Measurements from ENCODE around the gene TLR10.

DNA sequence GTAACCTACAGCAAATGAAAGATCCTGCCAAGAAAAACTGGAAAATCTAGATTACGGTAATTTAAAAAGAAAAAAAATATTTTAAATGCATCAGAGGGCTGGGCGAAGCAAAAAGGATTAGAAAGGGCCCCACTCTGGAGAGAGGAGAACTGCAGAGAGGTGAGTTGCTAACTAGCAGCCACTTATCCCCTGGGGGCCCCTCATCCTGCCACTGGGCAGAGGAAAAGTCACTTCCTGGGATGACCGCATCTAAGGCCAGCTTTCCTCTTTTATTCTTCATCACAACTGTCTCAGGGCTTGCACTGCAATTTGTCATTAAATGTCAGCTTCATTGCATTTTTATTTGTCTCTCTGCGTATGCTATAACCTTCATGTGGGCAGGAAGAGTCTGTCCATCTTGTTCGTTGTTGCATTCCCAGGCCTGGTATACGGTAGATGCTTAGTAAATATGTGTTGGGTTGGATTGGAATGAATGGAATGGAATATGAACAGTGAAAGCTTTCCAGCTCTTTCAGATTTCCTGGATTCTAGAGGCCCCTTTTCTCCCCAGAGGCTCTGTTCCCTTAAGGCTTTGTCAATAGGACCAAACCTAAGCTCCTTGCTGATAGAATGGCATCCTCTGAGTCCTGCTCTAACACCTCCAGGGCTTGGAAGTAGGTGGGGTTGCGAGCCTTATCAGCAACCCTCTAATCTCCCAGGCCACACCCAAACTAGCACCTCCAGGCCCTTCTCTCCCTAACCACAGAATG is 58.9 kb downstream of the TLR10 start:
- TF ChIP-seq ZSCAN30 (CRISPR knock-in tag; IDR thresholded peaks at IDR 0.05) (no peak), CTCF (CRISPR knock-in tag; IDR thresholded peaks at IDR 0.05) (no peak), NR2C2 (CRISPR knock-in tag; IDR thresholded peaks at IDR 0.05; ENCODE audit: borderline replicate concordance) (no peak), HNRNPH1 (optimal IDR thresholded peaks at IDR 0.05; ENCODE audit: low read depth, low read length) (no peak), E2F1 (CRISPR knock-in tag; IDR thresholded peaks at IDR 0.05) (no peak), EP300 (IDR thresholded peaks at IDR 0.05; ENCODE audit: low read depth in 2 of 2, low read length in 2 of 2) (no peak), EP300 (CRISPR knock-in tag; IDR thresholded peaks at IDR 0.05; ENCODE audit: borderline replicate concordance) (no peak), NR2F6 (IDR thresholded peaks at IDR 0.05) (no peak), NR2F6 (CRISPR knock-in tag; IDR thresholded peaks at IDR 0.05) (no peak)
